Body of pancreas (tissue), 4 donors: ENCODE measurements around the gene ADAMTS17.

Experiments used
- POLR2A ChIP-seq, 3 donors: fragments of 450-650 bp; IDR thresholded peaks; one replicate each; pipeline ENCODE4 v1.6.1; 2016; ENCODE audit warnings: antibody characterized with exemption in 3 of 3, mild to moderate bottlenecking in 2 of 3
- TF ChIP-seq, protein P1 (sequence below), 7 experiments: fragments of 450-650 bp in 4 of 7; fragments of 200-600 bp in 3 of 7; sonication (generic) in 3 of 7; IDR thresholded peaks; one replicate each; pipeline ENCODE4 v1.5.1; 2016 to 2019; ENCODE audit warnings: antibody characterized with exemption in 7 of 7

DNA sequence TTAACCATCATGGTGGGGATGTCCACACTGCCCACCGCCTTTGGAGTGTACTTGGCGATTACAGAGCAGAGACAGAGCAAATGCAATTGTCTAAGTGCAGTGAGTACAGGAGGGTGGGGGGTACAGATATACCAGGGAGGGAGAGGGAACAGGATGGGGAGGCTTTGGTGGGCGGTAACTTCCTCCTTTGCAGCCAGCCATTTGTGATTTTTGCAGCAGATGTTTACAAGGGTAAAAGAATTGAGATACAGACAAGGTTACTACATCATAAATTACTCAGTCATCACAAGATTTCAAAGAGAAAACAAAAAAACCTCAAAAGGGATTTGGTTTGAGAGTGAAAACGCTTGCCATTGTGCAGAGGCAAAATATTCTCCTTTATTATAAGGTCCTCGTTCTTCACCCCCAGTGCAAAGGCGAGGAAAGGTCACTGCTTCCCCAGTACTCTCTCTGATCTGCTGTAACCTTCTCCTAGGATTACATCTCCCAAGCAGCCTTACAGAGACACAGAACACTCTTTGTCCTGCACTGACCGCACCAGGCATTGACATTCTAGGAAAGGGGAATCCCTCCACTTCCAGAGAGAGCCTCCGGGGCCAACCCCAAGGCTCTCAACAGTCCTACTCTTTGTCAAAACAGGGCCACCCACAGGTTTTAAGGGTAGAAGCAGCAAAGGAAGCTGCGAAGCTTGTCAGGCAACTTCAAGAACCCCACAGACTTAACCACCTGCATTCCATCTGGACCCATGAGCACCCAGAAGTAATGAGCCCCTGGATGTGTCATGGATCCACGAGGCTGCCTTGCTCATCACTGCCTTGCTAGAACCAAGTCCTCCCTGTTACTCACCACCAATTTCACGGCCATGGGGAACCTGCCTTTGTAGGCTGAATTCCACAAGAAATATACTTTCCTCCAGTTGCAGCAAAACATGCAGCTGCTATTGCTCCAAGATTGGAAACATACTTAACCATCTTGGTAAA is 117.3 kb downstream of the ADAMTS17 start:
- TF ChIP-seq, protein P1, sequence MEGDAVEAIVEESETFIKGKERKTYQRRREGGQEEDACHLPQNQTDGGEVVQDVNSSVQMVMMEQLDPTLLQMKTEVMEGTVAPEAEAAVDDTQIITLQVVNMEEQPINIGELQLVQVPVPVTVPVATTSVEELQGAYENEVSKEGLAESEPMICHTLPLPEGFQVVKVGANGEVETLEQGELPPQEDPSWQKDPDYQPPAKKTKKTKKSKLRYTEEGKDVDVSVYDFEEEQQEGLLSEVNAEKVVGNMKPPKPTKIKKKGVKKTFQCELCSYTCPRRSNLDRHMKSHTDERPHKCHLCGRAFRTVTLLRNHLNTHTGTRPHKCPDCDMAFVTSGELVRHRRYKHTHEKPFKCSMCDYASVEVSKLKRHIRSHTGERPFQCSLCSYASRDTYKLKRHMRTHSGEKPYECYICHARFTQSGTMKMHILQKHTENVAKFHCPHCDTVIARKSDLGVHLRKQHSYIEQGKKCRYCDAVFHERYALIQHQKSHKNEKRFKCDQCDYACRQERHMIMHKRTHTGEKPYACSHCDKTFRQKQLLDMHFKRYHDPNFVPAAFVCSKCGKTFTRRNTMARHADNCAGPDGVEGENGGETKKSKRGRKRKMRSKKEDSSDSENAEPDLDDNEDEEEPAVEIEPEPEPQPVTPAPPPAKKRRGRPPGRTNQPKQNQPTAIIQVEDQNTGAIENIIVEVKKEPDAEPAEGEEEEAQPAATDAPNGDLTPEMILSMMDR (IDR thresholded peaks at IDR 0.05), result no peak
- no peak for TF ChIP-seq POLR2A (IDR thresholded peaks at IDR 0.05)
